K562 (cell line): ENCODE results near the gene SLC7A9. TPM values are rescaled to one million over a fixed set of nuclear protein-coding genes. Genes with fewer than 3 reads are reported as not detected.

Experiments used
- ATAC-seq: fragments of 200-7000 bp; cut with Tn5 transposase; 3 replicates; pipeline ENCODE4 v1.9.1; 2020; ENCODE audit warnings: moderate library complexity
- BruUV-seq: library from RNA; stranded (reverse); fragments of 400-500 nt; replicated peaks from 2 replicates; lab custom pipeline; 2021; lab: Mats Ljungman, UMichigan
- CTCF ChIA-PET: fragments of 300-600 bp; formaldehyde crosslinking; extraction: SDS; loops from one replicate; lab custom pipeline; 2021; ENCODE audit warnings: low intra/inter-chr PET ratio; lab: Yijun Ruan, JAX
- POLR2A ChIA-PET: fragments of 300-600, 350-650 bp; sonication (Branson Sonifier 250); formaldehyde crosslinking; extraction: SDS; loops from one replicate; lab custom pipeline; 2021; ENCODE audit warnings: antibody characterized with exemption, inconsistent platforms; lab: Yijun Ruan, JAX
- DNase-seq, 4 experiments: peaks; one replicate each; pipeline versions ENCODE4 v3.0.0 to v3.0.0-alpha.2; 2011 to 2018; ENCODE audit warnings: low spot score in 3 of 4, mixed read lengths in 3 of 4; ENCODE audit errors: extremely low read depth in 1 of 4
- FAIRE-seq: peaks from 2 replicates; lab custom pipeline; 2011; peaks lifted over from hg19 to GRCh38; lab: Jason Lieb, UNC
- H2AFZ ChIP-seq: 2 replicates; pipeline ENCODE4 v1.6.0; 2011; ENCODE audit warnings: low read depth, low read length, control low read depth, inconsistent platforms
- H3K27ac ChIP-seq: fragments of 200-600 bp; 3 replicates; pipeline ENCODE4 v1.8.0; 2011; ENCODE audit warnings: low read depth, mild to moderate bottlenecking, control low read depth, inconsistent platforms, low read length, moderate library complexity, mixed read lengths; ENCODE audit errors: extremely low read depth
- H3K27me3 ChIP-seq, 2 experiments: fragments of 300-600 bp in 1 of 2; 2 replicates in 1 of 2; 3 replicates in 1 of 2; pipeline versions ENCODE4 v1.6.0 to v1.8.0; 2011; ENCODE audit warnings: inconsistent platforms in 2 of 2, low read length in 2 of 2, mild to moderate bottlenecking in 1 of 2, mixed read lengths in 1 of 2, moderate library complexity in 1 of 2; ENCODE audit not compliant: control insufficient read depth in 2 of 2, insufficient read depth in 2 of 2
- H3K36me3 ChIP-seq: fragments of 300-600 bp; 3 replicates; pipeline ENCODE4 v1.8.0; 2011; ENCODE audit warnings: mild to moderate bottlenecking, low read length, inconsistent platforms; ENCODE audit not compliant: control insufficient read depth, insufficient read depth
- H3K4me1 ChIP-seq, 2 experiments: fragments of 200-600 bp in 1 of 2; replicated peaks in 1 of 2; 2 replicates in 1 of 2; 3 replicates in 1 of 2; pipeline versions ENCODE4 v1.5.1 to v1.8.0; 2011; ENCODE audit warnings: inconsistent platforms in 2 of 2, low read length in 2 of 2, mild to moderate bottlenecking in 1 of 2, mixed read lengths in 1 of 2, moderate library complexity in 1 of 2; ENCODE audit not compliant: control insufficient read depth in 2 of 2, insufficient read depth in 2 of 2
- H3K4me2 ChIP-seq: 2 replicates; pipeline ENCODE4 v1.6.1; 2011; ENCODE audit warnings: low read length, control low read depth, inconsistent platforms, mixed read lengths; ENCODE audit not compliant: insufficient read depth
- H3K4me3 ChIP-seq: fragments of 200-600 bp; sonication (generic), shearing (Covaris generic); 2 replicates; pipeline ENCODE4 v1.5.1; 2016; ENCODE audit warnings: control low read depth, inconsistent platforms
- H3K79me2 ChIP-seq: fragments of 200-600 bp; 3 replicates; pipeline ENCODE4 v1.8.0; 2011; ENCODE audit warnings: low read length, inconsistent platforms; ENCODE audit not compliant: control insufficient read depth, insufficient read depth
- H3K9ac ChIP-seq, 2 experiments: 2 replicates each; pipeline versions ENCODE4 v1.6.0 to v1.6.1; 2011; ENCODE audit warnings: low read depth in 2 of 2, low read length in 2 of 2, control low read depth in 1 of 2, inconsistent platforms in 1 of 2, mild to moderate bottlenecking in 1 of 2, mixed read lengths in 1 of 2; ENCODE audit not compliant: insufficient read depth in 1 of 2
- H3K9me1 ChIP-seq: one replicate; pipeline ENCODE4 v1.6.0; 2011; ENCODE audit warnings: inconsistent platforms, mild to moderate bottlenecking, low read length, moderate library complexity; ENCODE audit not compliant: control insufficient read depth, insufficient read depth
- H3K9me3 ChIP-seq: replicated peaks from 2 replicates; pipeline ENCODE4 v1.5.1; 2011; ENCODE audit warnings: low read depth, low read length, inconsistent platforms; ENCODE audit not compliant: control insufficient read depth, insufficient read depth
- H4K20me1 ChIP-seq: replicated peaks from 2 replicates; pipeline ENCODE4 v1.6.1; 2011; ENCODE audit warnings: low read length, inconsistent platforms, mixed read lengths; ENCODE audit not compliant: control insufficient read depth, insufficient read depth
- CXXC5 ChIP-seq: fragments of 250-450 bp; sonication (Bioruptor Pico); IDR thresholded peaks from 2 replicates; pipeline ENCODE4 v1.8.0; 2022; ENCODE audit warnings: inconsistent platforms, mild to moderate bottlenecking, moderate library complexity
- DACH1 ChIP-seq: fragments of 450-650 bp; IDR thresholded peaks from 2 replicates; pipeline ENCODE4 v1.6.1; 2018; ENCODE audit not compliant: partially characterized antibody
- LEF1 ChIP-seq: fragments of 450-650 bp; IDR thresholded peaks from 2 replicates; pipeline ENCODE4 v1.6.1; 2016; ENCODE audit warnings: mild to moderate bottlenecking
- NONO ChIP-seq, 2 experiments: fragments of 200-400 bp in 1 of 2; fragments of 450-650 bp in 1 of 2; formaldehyde crosslinking in 1 of 2; IDR thresholded peaks; 2 replicates each; pipeline ENCODE4 v1.6.1; 2017; ENCODE audit warnings: low read depth in 2 of 2, mild to moderate bottlenecking in 2 of 2, moderate library complexity in 2 of 2, low read length in 1 of 2
- PURB ChIP-seq: sonication (generic); formaldehyde crosslinking; IDR thresholded peaks from 2 replicates; pipeline ENCODE4 v1.9.0; 2021; ENCODE audit warnings: low read depth, mild to moderate bottlenecking, missing genetic modification reagents
- TRIM24 ChIP-seq, 2 experiments: fragments of 450-650 bp; IDR thresholded peaks; 2 replicates each; pipeline ENCODE4 v1.6.1; 2016
- ZNF407 ChIP-seq: fragments of 450-650 bp; IDR thresholded peaks from 2 replicates; pipeline ENCODE4 v1.6.1; 2016; ENCODE audit warnings: low read depth
- ZNF57 ChIP-seq: fragments of 450-650 bp; formaldehyde crosslinking; IDR thresholded peaks from 2 replicates; pipeline ENCODE4 v1.4.0; 2020; ENCODE audit warnings: mild to moderate bottlenecking, moderate library complexity
- WGBS: fragments of 100-300 bp; shearing (Covaris generic); methylation state at CpG from one replicate; pipeline ENCODE4 v1.1.6; 2016; ENCODE audit warnings: low coverage, mixed read lengths; ENCODE audit not compliant: insufficient coverage; ENCODE audit errors: missing lambda C conversion rate; 5-methylcytosine and 5-hydroxymethylcytosine counted together
- in situ Hi-C: fragments of 300-500 bp; cut with MboI; formaldehyde crosslinking; loops from 4 replicates; pipeline ENCODE4 v1.15.0; 2018; ENCODE audit warnings: inconsistent platforms, mixed read lengths
- intact Hi-C: fragments of 100-400 bp; cut with micrococcal nuclease; formaldehyde crosslinking; loops from 2 replicates; pipeline ENCODE4 v1.14.2; 2022
- polyA plus RNA-seq, 8 experiments: library from polyadenylated mRNA; depleted of rRNA in 4 of 8; stranded (reverse) in 5 of 8; unstranded in 3 of 8; fragments of >200 nt; fragmentation: Nextera tagmentation in 2 of 8; fragmentation: Illumina TruSeq in 1 of 8; extraction: Ambion mirVana in 2 of 8; extraction: Trizol in 1 of 8; gene quantifications; 2 replicates each; pipeline versions ENCODE4 v1.2.1 to v1.2.3, GENCODE V29; 2011 to 2014; ENCODE audit warnings: inconsistent platforms in 1 of 8, missing spikeins in 1 of 8
- total RNA-seq, 7 experiments: library from RNA; depleted of rRNA in 6 of 7; stranded (reverse); fragments of >200 nt in 6 of 7; fragmentation: Illumina TruSeq in 2 of 7; extraction: Trizol in 2 of 7; gene quantifications; 2 replicates each; pipeline versions ENCODE4 v1.2.1 to v1.2.3, GENCODE V29; 2011 to 2021; ENCODE audit warnings: low replicate concordance in 1 of 7

The SLC7A9 gene
- total and polyA plus RNA-seq, 9 of the 15 experiments (the other 6 are each of a cell fraction or from before 2014, with no cell fraction given): not detected

GRCh38 chr19:32889137-32889934 is 19.8 kb upstream of the SLC7A9 start:
- intact Hi-C loops (no loop called here), in situ Hi-C loops (no loop called here)
- 18% methylated on average over 11 of the region's 11 CpGs for WGBS
- Histone ChIP-seq H3K4me2 (no peak overlapping the region), H3K4me1 (no peaks in the 10 kb centered on the region), H3K79me2 (no peaks in the 10 kb centered on the region), H3K9ac (no peak overlapping the region), H3K36me3 (no peaks in the 10 kb centered on the region), H2AFZ (no peak overlapping the region), H3K4me3 (no peak overlapping the region), H4K20me1 (no peaks in the 10 kb centered on the region), H3K9me3 (peaks cover 3% of the 10 kb centered on the region), H3K27me3 (no peaks in the 10 kb centered on the region; a peak in 1 of 5 replicates), H3K9me1 (no peaks in the 10 kb centered on the region), H3K27ac (no peak overlapping the region)
- no peak for ATAC-seq
- no peak for DNase-seq
- no TSS peak for BruUV-seq
- ChIA-PET POLR2A (interaction anchor here (0.6 kb wide), 1 partner anchor 99 kb away, joined by 3 read pairs; no protein-coding TSS in a partner anchor), CTCF (no interaction called here)
- no peak for FAIRE-seq
- TF ChIP-seq PURB (no peak), LEF1 (no peak), ZNF407 (no peak), NONO (IDR thresholded peaks at IDR 0.05; ENCODE audit: low read depth in 2 of 2, low read length in 1 of 2) (no peak), CXXC5 (CRISPR knock-in tag) (no peak), ZNF57 (CRISPR knock-in tag) (no peak), TRIM24 (IDR thresholded peaks at IDR 0.05) (no peak), DACH1 (no peak)
- TF ChIP-seq, all 486 proteins: peak for 0
